ENCODE data around the gene HSD17B3. TPM values are rescaled to one million over a fixed set of nuclear protein-coding genes. Genes with fewer than 3 reads are reported as not detected.

HSD17B3 gene
- total and polyA plus RNA-seq, 8 donors = 0.55 to 4.6 (median 2.0) TPM; not detected in 4

- TF ChIP-seq POLR2A (IDR thresholded peaks at IDR 0.05) (no peak), EP300 (IDR thresholded peaks at IDR 0.05) (no peak), CTCF (IDR thresholded peaks at IDR 0.05) (no peak), POLR2AphosphoS5 (IDR thresholded peaks at IDR 0.05) (no peak)
- intact Hi-C loops (cut with DNase I; ENCODE audit: low total_unique reads) = no loop called here
- DNase-seq = no peak
- no peaks in the 10 kb centered on the region for H3K36me3 ChIP-seq
- no peaks in the 10 kb centered on the region for H3K4me1 ChIP-seq
- WGBS, 5 donors = 89 to 96% (median 95%) methylated on average over 4 of the region's 4 CpGs
- no peaks in the 10 kb centered on the region for H3K9me3 ChIP-seq
- no peak overlapping the region for H3K4me3 ChIP-seq
- H3K27ac ChIP-seq = no peak overlapping the region
- no peaks in the 10 kb centered on the region for H3K27me3 ChIP-seq
Measured at GRCh38 chr9:96251451-96251850, 50.5 kb downstream of the HSD17B3 start.

DNA sequence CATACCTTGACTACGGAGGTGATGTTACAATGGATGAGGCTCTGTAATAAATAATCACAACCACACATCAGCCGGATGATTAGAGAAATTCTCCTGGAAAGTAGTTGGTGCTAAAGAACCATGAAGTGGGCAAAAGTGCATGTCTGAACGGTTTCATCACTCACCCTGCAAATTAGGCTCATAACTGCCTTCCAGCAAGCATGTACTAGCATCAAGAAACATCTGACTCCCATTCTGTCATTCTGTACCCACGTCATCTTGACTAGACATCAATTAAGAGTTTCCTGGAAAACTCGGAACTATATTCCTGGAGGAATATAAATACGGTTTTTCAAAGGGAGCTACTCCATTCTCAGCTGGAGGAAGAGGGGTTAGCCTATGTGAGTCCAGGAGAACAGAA lies 52.2 kb downstream of the HSD17B3 start:
- WGBS, 5 donors = 74 to 90% (median 82%) methylated on average over 6 of the region's 6 CpGs
- no peaks in the 10 kb centered on the region for H3K9me3 ChIP-seq
- no peaks in the 10 kb centered on the region for H3K4me1 ChIP-seq
- no peaks in the 10 kb centered on the region for H3K27me3 ChIP-seq
- intact Hi-C loops (cut with DNase I; ENCODE audit: low total_unique reads) = no loop called here
- TF ChIP-seq POLR2AphosphoS5 (IDR thresholded peaks at IDR 0.05) (no peak), CTCF (IDR thresholded peaks at IDR 0.05) (no peak), POLR2A (IDR thresholded peaks at IDR 0.05) (no peak), EP300 (IDR thresholded peaks at IDR 0.05) (no peak)
- H3K4me3 ChIP-seq = no peak overlapping the region
- no peak for DNase-seq
- no peaks in the 10 kb centered on the region for H3K36me3 ChIP-seq
- H3K27ac ChIP-seq = no peak overlapping the region

DNA sequence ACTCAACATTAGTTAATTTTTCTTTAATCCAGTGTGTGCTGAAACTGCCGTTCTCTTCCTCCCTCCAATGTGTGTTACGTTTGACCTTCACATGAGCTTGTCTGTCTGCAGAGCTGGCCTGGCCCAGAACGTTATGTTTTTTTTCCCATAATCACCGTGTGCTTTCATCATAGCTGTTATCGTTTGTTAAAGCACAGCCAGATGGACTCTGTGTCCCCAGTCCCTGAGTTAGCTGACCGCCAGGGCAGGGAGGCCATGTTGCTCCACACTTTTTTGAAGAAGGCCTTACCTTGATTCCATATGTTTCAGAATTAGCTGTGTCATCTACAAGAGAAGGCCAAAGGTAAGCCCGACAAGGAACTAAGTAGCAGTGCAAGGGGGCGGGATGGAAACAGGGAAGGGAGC lies 55.7 kb downstream of the HSD17B3 start:
- TF ChIP-seq EP300 (IDR thresholded peaks at IDR 0.05) (no peak), POLR2A (IDR thresholded peaks at IDR 0.05) (no peak), POLR2AphosphoS5 (IDR thresholded peaks at IDR 0.05) (no peak), CTCF (IDR thresholded peaks at IDR 0.05) (no peak)
- no peaks in the 10 kb centered on the region for H3K36me3 ChIP-seq
- H3K27ac ChIP-seq = no peak overlapping the region
- no peaks in the 10 kb centered on the region for H3K9me3 ChIP-seq
- WGBS, 5 donors = 81 to 89% (median 85%) methylated on average over 8 of the region's 8 CpGs
- H3K27me3 ChIP-seq = peaks cover 0 to 7% (median 0%) of the 10 kb centered on the region in 3 donors
- intact Hi-C loops (cut with DNase I; ENCODE audit: low total_unique reads) = no loop called here
- peaks cover 0 to 12% (median 3%) of the 10 kb centered on the region in 4 donors for H3K4me1 ChIP-seq
- DNase-seq = no peak
- H3K4me3 ChIP-seq = no peak overlapping the region

- intact Hi-C loops (cut with DNase I; ENCODE audit: low total_unique reads) = no loop called here
- TF ChIP-seq POLR2AphosphoS5 (IDR thresholded peaks at IDR 0.05) (no peak), EP300 (IDR thresholded peaks at IDR 0.05) (no peak), POLR2A (IDR thresholded peaks at IDR 0.05) (no peak), CTCF (IDR thresholded peaks at IDR 0.05) (no peak)
- no peak overlapping the region for H3K27ac ChIP-seq
Measured at GRCh38 chr9:96245399-96245798, 56.6 kb downstream of the HSD17B3 start.

More at GRCh38 chr9:96245399-96245798, 56.6 kb downstream of the HSD17B3 start:
- H3K36me3 ChIP-seq = no peaks in the 10 kb centered on the region
- DNase-seq = no peak
- H3K4me3 ChIP-seq = no peak overlapping the region
- H3K27me3 ChIP-seq = peaks cover 0 to 7% (median 0%) of the 10 kb centered on the region in 3 donors
- WGBS, 5 donors = 80 to 89% (median 83%) methylated on average over 7 of the region's 7 CpGs
- H3K4me1 ChIP-seq = peaks cover 0 to 12% (median 3%) of the 10 kb centered on the region in 4 donors
- H3K9me3 ChIP-seq = no peaks in the 10 kb centered on the region
